H1 (cell line): ENCODE data around the gene PTCHD1.

Experiments used
- ATF3 ChIP-seq: IDR thresholded peaks from 2 replicates; pipeline ENCODE4 v1.6.1; 2011; ENCODE audit warnings: low read depth, mild to moderate bottlenecking, low read length; ENCODE audit not compliant: insufficient read depth
- CTCF ChIP-seq, 3 experiments: IDR thresholded peaks; 1 replicate in 2 of 3; 2 replicates in 1 of 3; pipeline versions ENCODE4 v1.5.1 to v1.6.1; 2011; ENCODE audit warnings: low read length in 3 of 3, mild to moderate bottlenecking in 3 of 3, inconsistent platforms in 2 of 3, low read depth in 1 of 3, moderate library complexity in 1 of 3; ENCODE audit not compliant: insufficient read depth in 1 of 3; ENCODE audit errors: control extremely low read depth in 1 of 3
- GTF2F1 ChIP-seq: IDR thresholded peaks from 2 replicates; pipeline ENCODE4 v1.6.1; 2012; ENCODE audit warnings: low read depth, low read length, improper control_type of control experiment, borderline replicate concordance
- HDAC2 ChIP-seq, 2 experiments: fragments of 300-600 bp in 1 of 2; sonication (generic) in 1 of 2; IDR thresholded peaks; 2 replicates each; pipeline ENCODE4 v1.6.1; 2011 to 2012; ENCODE audit warnings: low read depth in 2 of 2, low read length in 2 of 2, mild to moderate bottlenecking in 2 of 2, moderate library complexity in 2 of 2, borderline replicate concordance in 1 of 2, inconsistent platforms in 1 of 2
- KDM1A ChIP-seq: fragments of 200-600, 300-600 bp; sonication (generic); IDR thresholded peaks from 2 replicates; pipeline ENCODE4 v1.7.1; 2016; ENCODE audit warnings: mild to moderate bottlenecking, low read length, borderline replicate concordance
- POLR2A ChIP-seq, 2 experiments: IDR thresholded peaks; 1 replicate in 1 of 2; 2 replicates in 1 of 2; pipeline ENCODE4 v1.6.1; 2011; ENCODE audit warnings: low read depth in 2 of 2, low read length in 2 of 2, mild to moderate bottlenecking in 2 of 2; ENCODE audit errors: control extremely low read depth in 1 of 2
- RFX5 ChIP-seq: IDR thresholded peaks from 2 replicates; pipeline ENCODE4 v1.6.1; 2011; ENCODE audit warnings: low read depth, low read length, improper control_type of control experiment, borderline replicate concordance
- SP1 ChIP-seq: IDR thresholded peaks from 2 replicates; pipeline ENCODE4 v1.6.1; 2011; ENCODE audit warnings: low read depth, low read length
- ZNF274 ChIP-seq: IDR thresholded peaks from 2 replicates; pipeline ENCODE4 v1.7.0; 2012; ENCODE audit warnings: low read length, borderline replicate concordance; ENCODE audit errors: extremely low read depth

GRCh38 chrX:23292988-23293651, 41.5 kb upstream of the PTCHD1 start:
- TF ChIP-seq CTCF (IDR thresholded peaks at IDR 0.05; ENCODE audit: control extremely low read depth in 1 of 3, insufficient read depth in 1 of 3, low read depth in 1 of 3, low read length in 3 of 3) = no peak
- TF ChIP-seq RFX5 = no peak
- TF ChIP-seq GTF2F1 = no peak
- TF ChIP-seq HDAC2 (IDR thresholded peaks at IDR 0.05; ENCODE audit: borderline replicate concordance in 1 of 2, low read depth in 2 of 2, low read length in 2 of 2) = no peak
- no peak for TF ChIP-seq KDM1A
- TF ChIP-seq SP1 = no peak
- TF ChIP-seq ZNF274 = no peak
- no peak for TF ChIP-seq POLR2A (IDR thresholded peaks at IDR 0.05; ENCODE audit: control extremely low read depth in 1 of 2, low read depth in 2 of 2, low read length in 2 of 2)
- no peak for TF ChIP-seq ATF3
